HG02798 (cell line): ENCODE measurements around the gene RBMS3.
"Not testable (repeated sequence)": the region's sequence is repeated elsewhere in the genome, so short reads cannot be mapped to it uniquely, and the experiment has no call there.

Experiments
- ATAC-seq: cut with Tn5 transposase; IDR thresholded peaks from one replicate; pipeline ENCODE4 v1.9.1; 2021; ENCODE audit warnings: mild to moderate bottlenecking; ENCODE audit not compliant: unreplicated experiment, poor library complexity

RBMS3 gene

GRCh38 chr3:29280404-29281093, at the start of gene RBMS3:
Gene RBMS3, plus strand, starts transcription at chr3:29281071.
- ATAC-seq: no peak

DNA sequence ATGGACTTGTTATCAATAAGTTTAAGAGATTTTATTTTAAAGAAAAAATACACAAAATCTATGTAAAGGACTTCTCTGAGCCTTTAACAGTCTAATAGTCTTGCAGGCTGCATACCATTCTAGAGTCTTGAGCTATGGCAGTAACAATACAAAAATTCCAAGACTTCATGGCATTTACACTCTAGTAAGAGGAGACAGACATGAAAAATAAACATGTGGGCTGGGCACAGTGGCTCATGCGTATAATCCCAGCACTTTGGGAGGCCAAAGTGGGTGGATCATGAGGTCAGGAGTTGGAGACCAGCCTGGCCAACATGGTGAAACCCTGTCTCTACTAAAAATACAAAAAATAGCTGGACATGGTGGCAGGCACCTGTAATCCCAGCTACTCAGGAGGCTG, 47.7 kb upstream of the RBMS3 start:
- not testable (repeated sequence) for ATAC-seq

DNA sequence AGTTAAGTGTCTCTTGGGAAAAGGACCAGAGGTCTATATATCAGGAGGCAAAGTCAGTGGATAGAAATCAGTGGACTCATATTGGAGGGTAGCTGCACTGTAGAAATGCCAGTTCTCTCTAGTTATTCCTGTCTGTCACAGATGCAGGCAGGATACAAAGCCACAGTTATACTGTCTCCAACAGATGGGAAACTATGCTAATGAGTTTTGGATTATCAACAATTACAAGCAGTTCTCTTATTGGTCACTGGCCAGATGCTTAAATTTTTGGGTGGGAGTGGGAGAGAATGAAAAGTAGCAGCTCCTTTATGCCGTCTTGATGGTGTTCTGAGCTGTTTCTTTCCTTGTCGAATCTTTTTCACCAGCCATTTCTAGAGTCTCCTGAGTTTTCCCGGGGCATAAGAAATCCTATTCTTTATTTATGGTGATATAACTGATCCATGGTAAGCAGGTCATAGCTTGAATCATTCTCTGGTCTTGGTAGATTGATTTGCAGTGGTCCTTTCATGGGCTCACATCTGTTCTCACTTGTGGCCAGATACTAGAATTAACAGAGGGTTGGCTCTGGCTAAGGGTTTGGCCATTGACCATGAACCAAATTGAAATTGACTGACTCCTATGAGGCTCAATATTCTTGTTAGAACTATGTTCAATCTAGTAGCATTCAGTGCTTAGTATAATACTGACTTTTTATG, 44.6 kb upstream of the RBMS3 start:
- ATAC-seq: no peak

DNA sequence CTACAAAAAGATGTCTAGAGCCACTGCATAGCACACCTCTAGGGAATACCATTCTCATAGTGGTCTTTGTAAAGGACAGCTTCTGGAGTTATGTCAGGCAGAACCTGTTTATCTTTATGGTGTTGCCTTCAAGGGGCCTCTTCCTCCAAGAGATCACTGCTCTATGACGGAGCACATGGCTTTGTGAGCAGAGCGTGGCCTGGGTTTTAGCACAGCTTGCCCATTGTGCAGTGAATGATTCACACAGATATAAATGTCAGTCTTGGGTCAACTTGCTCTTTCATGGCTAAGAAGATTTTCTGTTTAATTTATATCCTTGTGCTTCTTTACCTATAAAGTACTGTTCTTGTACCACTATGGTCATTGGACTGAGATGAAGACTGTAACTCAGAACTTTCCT, 41.5 kb upstream of the RBMS3 start:
- no peak for ATAC-seq

DNA sequence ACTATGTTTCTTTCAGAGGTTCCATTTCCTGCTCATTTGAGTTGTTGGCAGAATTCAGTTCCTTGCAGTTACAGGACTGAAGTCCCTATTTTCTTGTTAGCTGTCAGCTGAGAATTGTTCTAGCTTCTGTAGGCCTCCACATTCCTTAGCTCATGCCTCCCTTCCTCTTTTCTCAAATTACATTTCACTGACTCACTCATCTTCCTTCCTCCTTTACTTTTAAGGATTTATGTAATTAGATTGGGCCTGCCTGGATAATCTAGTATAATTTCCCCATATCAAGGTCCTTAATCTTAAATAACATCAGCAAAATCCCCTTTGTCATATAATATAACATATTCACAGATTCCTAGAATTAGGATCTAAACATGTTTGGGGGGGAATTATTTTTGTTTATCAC, 40.6 kb upstream of the RBMS3 start:
- no peak for ATAC-seq

- no peak for ATAC-seq
Observed at GRCh38 chr3:29240887-29241286, 40.0 kb upstream of the RBMS3 start.

DNA sequence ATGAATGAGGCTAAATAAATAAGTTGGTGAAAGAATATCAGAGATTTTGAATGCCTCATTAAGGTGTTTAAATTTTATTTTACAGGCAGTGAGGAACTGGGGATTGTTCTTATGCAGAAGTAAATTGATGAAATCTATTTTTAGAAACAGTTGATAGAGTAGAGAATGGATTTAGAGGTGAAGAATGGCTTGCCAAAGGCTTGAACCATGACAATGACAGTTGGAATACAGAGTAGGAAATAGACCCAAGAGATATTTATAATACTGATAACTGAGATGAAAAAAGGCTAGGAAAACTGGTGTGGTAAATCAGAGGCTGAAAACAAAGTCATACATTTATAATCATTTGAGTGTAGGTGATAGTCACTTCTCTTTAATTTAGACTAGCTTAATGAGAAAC, 39.0 kb upstream of the RBMS3 start:
- no peak for ATAC-seq

GRCh38 chr3:29242296-29242695, 38.6 kb upstream of the RBMS3 start:
- no peak for ATAC-seq

- no peak for ATAC-seq
Observed at GRCh38 chr3:29245441-29245840, 35.4 kb upstream of the RBMS3 start.

- ATAC-seq: no peak
Observed at GRCh38 chr3:29247088-29247745, 33.7 kb upstream of the RBMS3 start.

DNA sequence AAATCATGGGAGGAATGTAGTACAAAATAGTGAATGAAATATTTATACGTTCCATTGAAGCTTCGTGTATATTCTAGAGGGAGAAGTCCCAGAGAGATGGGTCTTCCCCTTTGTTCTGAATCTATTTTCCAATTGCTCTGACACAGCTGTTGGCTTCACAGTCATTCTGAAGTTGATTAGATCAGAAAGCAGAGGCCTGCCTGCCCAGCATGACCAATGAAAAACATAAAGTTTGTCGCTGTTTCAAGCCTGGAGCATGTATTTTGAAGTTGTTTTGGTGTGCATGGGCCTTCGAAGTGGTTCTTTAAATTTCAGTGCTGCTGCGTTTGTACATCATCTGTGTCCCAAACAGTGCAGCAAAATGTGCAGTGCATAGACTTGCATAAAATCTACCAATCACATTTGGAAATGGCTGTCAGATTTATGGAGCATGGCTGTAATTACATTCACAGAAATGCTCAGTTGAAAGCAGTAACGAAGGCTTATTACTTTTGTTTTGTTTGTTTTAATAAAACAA, 31.0 kb upstream of the RBMS3 start:
- ATAC-seq: no peak

GRCh38 chr3:29255854-29256696, 24.8 kb upstream of the RBMS3 start:
- ATAC-seq: peak; percentile 34

DNA sequence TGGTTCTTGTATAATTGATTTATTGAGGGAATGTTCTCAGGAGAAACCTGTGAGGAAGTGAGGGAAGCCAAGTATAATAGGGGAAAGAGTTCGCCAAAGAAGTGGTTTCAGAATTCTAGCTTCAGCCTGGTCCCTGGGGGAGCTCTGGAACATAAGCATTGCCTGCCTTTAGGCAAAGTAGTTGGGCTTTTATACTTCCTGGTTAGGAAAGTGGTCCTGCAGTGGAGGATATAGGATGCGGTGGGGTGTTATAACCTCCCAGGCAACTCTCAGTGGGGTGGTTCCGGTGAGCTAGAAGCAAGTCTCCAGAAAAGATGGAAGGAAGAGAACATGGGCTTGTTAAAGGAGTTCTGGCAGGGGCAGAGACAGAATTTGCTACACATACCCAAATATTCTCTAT, 22.7 kb upstream of the RBMS3 start:
- ATAC-seq: no peak

- no peak for ATAC-seq
Observed at GRCh38 chr3:29261119-29261518, 19.8 kb upstream of the RBMS3 start.

- no peak for ATAC-seq
Observed at GRCh38 chr3:29263476-29263875, 17.4 kb upstream of the RBMS3 start.

DNA sequence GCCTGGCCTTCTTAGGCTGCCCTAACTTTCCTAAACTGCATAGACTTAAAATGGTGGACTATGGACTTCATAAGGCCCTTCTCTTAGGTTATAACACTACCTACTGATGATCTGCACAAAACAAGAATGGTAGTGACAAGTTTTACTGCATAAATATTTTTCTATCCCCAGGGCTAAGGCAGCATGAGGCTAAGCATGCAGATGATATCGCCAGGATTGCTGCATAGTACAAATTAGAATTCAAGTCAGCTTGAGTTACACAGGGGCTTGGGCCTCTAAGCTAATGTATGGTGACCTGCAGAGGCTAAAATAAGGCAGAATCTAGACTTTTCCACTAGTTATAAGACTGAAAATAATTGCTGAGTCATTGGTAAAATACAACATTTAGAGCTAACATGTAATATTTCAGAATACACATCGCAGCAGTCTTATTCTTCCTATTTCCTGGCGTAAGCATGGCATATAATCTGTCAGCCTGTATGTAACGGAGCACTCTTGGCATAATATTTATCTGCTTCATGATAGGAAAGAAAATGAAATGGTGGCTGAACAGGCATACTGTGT, 15.3 kb upstream of the RBMS3 start:
- no peak for ATAC-seq

DNA sequence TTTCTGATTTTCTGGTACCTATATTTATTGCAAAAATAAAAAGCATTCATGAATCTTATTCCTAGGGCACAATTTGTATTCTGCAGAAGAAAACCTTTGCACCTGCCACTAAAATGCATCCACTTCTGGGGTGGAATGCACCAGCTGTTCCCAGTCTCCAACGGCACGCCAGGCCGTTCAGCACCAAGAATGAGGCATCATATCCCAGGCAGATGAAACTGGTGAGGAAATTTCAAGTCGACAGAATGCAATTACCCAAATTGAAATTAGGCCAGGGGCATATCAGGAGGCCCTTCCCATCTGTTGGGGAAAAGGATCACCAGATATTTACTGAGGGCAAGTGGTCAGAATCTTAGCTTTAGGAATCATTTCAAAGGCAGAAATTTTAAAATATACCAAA, 13.6 kb upstream of the RBMS3 start:
- ATAC-seq: no peak

DNA sequence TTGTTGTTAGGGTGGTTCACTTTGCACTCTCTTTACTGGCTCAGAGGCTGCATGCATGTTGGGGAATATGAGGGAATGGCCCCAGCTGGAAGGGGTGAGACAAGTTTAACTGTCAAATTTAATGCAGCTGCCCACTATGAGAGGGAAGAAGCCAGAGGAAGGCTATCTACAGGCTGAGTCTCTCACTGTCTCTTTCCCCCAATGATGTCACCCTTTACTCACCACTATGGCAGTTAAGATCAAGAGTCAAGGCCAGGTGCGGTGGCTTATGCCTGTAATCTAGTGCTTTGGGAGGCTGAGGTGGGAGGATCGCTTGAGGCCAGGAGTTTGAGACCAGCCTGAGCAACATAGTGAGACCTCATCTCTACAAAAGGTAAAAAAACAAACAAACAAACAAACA, 12.2 kb upstream of the RBMS3 start:
- ATAC-seq: no peak

GRCh38 chr3:29270752-29271151, 10.1 kb upstream of the RBMS3 start:
- ATAC-seq: no peak

DNA sequence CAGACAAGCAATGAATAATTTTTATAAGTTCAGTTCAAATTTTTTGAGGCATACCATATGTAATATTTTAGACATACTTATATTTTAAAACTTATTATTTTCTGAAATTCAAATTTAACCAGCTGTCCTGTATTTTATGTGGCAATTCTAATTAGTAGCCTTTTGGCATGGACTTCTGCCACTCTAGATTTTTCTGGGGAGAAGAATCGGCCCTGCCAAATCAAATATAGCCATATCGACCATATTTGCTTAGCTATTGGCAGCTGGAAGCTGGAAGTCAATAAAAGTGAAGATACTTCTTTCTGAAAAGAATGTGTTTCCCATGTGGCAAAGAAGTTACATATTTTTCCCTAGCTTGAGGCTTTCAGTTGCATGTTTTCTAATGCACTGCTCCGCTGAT, 9.4 kb upstream of the RBMS3 start:
- no peak for ATAC-seq
